ENCODE data around the gene LBH. TPM values are rescaled to one million over a fixed set of nuclear protein-coding genes. Genes with fewer than 3 reads are reported as not detected.

LBH gene
- total RNA-seq, 1 donor from 2014 or later, result 80.5 TPM

- H3K4me1 Mint-ChIP-seq (ENCODE audit: low read depth), result no peaks in the 10 kb centered on the region
- H3K4me3 Mint-ChIP-seq (ENCODE audit: low read depth), result no peak overlapping the region
- H3K9me3 Mint-ChIP-seq (ENCODE audit: low read depth), result no peaks in the 10 kb centered on the region
- TF ChIP-seq CTCF (IDR thresholded peaks at IDR 0.05; ENCODE audit: unreplicated experiment), result no peak
- no peak overlapping the region for H3K27ac Mint-ChIP-seq
- no peaks in the 10 kb centered on the region for H3K36me3 Mint-ChIP-seq (ENCODE audit: insufficient read depth)
- DNase-seq (ENCODE audit: low spot score, unreplicated experiment), result no peak
- peaks cover 5% of the 10 kb centered on the region for H3K27me3 Mint-ChIP-seq
Observed at GRCh38 chr2:30287190-30287840, 56.0 kb downstream of the LBH start.

GRCh38 chr2:30287857-30288513, 56.7 kb downstream of the LBH start:
- no peak for DNase-seq (ENCODE audit: low spot score, unreplicated experiment)
- no peak for TF ChIP-seq CTCF (IDR thresholded peaks at IDR 0.05; ENCODE audit: unreplicated experiment)
- Mint-ChIP-seq H3K27me3 (peaks cover 5% of the 10 kb centered on the region), H3K4me1 (ENCODE audit: low read depth) (no peaks in the 10 kb centered on the region), H3K27ac (no peak overlapping the region), H3K9me3 (ENCODE audit: low read depth) (no peaks in the 10 kb centered on the region), H3K4me3 (ENCODE audit: low read depth) (no peak overlapping the region), H3K36me3 (ENCODE audit: insufficient read depth) (no peaks in the 10 kb centered on the region)

- Mint-ChIP-seq H3K27ac (no peak overlapping the region), H3K4me1 (ENCODE audit: low read depth) (no peaks in the 10 kb centered on the region), H3K9me3 (ENCODE audit: low read depth) (no peaks in the 10 kb centered on the region), H3K4me3 (ENCODE audit: low read depth) (no peak overlapping the region), H3K36me3 (ENCODE audit: insufficient read depth) (no peaks in the 10 kb centered on the region), H3K27me3 (peaks cover 5% of the 10 kb centered on the region)
- TF ChIP-seq CTCF (IDR thresholded peaks at IDR 0.05; ENCODE audit: unreplicated experiment), result no peak
- no peak for DNase-seq (ENCODE audit: low spot score, unreplicated experiment)
Observed at GRCh38 chr2:30288561-30288960, 57.2 kb downstream of the LBH start.

GRCh38 chr2:30293303-30293921, 62.1 kb downstream of the LBH start:
- no peak overlapping the region for H3K4me3 Mint-ChIP-seq (ENCODE audit: low read depth)
- H3K9me3 Mint-ChIP-seq (ENCODE audit: low read depth), result no peaks in the 10 kb centered on the region
- DNase-seq (ENCODE audit: low spot score, unreplicated experiment), result no peak
- no peaks in the 10 kb centered on the region for H3K4me1 Mint-ChIP-seq (ENCODE audit: low read depth)
- no peak overlapping the region for H3K27ac Mint-ChIP-seq
- H3K36me3 Mint-ChIP-seq (ENCODE audit: insufficient read depth), result no peaks in the 10 kb centered on the region
- TF ChIP-seq CTCF (IDR thresholded peaks at IDR 0.05; ENCODE audit: unreplicated experiment), result no peak
- H3K27me3 Mint-ChIP-seq, result peaks cover 3% of the 10 kb centered on the region

- H3K27me3 Mint-ChIP-seq, result no peaks in the 10 kb centered on the region
Observed at GRCh38 chr2:30294133-30294532, 62.8 kb downstream of the LBH start.

More at GRCh38 chr2:30294133-30294532, 62.8 kb downstream of the LBH start:
- H3K4me1 Mint-ChIP-seq (ENCODE audit: low read depth), result no peaks in the 10 kb centered on the region
- H3K9me3 Mint-ChIP-seq (ENCODE audit: low read depth), result no peaks in the 10 kb centered on the region
- no peak overlapping the region for H3K27ac Mint-ChIP-seq
- DNase-seq (ENCODE audit: low spot score, unreplicated experiment), result no peak
- no peak overlapping the region for H3K4me3 Mint-ChIP-seq (ENCODE audit: low read depth)
- no peak for TF ChIP-seq CTCF (IDR thresholded peaks at IDR 0.05; ENCODE audit: unreplicated experiment)
- no peaks in the 10 kb centered on the region for H3K36me3 Mint-ChIP-seq (ENCODE audit: insufficient read depth)
